GM21390 (cell line): ENCODE results near the gene PITPNM3.
"Not testable (repeated sequence)": the region's sequence is repeated elsewhere in the genome, so short reads cannot be mapped to it uniquely, and the experiment has no call there.

ENCODE experiments used
- ATAC-seq: cut with Tn5 transposase; IDR thresholded peaks from one replicate; pipeline ENCODE4 v1.9.1; 2021; ENCODE audit not compliant: unreplicated experiment

PITPNM3 gene

DNA sequence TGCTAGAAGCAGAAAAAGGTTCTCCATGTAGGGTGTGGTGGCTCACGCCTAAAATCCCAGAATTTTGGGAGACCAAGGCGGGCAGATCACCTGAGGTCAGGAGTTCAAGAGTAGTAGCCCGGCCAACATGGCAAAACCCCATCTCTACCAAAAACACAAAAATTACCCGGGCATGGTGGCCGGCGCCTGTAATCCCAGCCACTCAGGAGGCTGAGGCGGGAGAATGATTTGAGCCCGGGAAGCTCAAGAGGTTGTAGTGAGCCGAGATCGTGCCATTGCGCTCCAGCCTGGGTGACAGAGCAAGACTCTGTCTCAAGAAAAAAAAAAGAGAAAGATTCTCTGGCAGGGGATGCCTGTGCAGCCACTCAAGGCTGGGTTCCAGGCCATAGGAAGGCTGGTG lies 54.2 kb downstream of the PITPNM3 start:
- ATAC-seq = no peak

GRCh38 chr17:6501359-6501758 lies 55.0 kb downstream of the PITPNM3 start:
- ATAC-seq = no peak

GRCh38 chr17:6498901-6499540 lies 57.3 kb downstream of the PITPNM3 start:
- no peak for ATAC-seq

DNA sequence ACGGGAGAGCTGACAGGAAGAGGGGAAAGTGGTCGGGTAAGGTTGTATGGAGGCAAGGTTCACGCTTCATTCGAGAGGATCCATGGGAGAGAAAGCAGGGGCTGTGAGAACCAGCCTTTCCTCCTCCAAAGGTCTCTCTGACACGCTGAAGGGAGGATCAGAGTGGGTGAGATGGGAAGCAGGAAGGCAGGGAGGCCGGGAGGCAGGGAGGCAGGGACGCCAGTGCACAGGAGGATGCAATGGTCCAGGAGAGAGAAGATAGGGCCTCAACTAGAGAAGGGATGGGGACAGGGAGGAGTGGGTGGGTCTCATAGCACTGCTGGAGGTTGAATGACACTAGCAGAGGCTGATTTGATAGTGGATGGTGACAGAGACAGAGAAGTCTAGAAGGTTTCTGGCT lies 58.0 kb downstream of the PITPNM3 start:
- no peak for ATAC-seq

- ATAC-seq = no peak
These were observed 58.7 kb downstream of the PITPNM3 start for GRCh38 chr17:6497496-6498221.

GRCh38 chr17:6496640-6497441 lies 59.5 kb downstream of the PITPNM3 start:
- no peak for ATAC-seq

- ATAC-seq = no peak
These were observed 60.3 kb downstream of the PITPNM3 start for GRCh38 chr17:6496116-6496481.

GRCh38 chr17:6495450-6496115 lies 60.8 kb downstream of the PITPNM3 start:
- no peak for ATAC-seq

GRCh38 chr17:6494239-6494941 lies 62.0 kb downstream of the PITPNM3 start:
- ATAC-seq = no peak

DNA sequence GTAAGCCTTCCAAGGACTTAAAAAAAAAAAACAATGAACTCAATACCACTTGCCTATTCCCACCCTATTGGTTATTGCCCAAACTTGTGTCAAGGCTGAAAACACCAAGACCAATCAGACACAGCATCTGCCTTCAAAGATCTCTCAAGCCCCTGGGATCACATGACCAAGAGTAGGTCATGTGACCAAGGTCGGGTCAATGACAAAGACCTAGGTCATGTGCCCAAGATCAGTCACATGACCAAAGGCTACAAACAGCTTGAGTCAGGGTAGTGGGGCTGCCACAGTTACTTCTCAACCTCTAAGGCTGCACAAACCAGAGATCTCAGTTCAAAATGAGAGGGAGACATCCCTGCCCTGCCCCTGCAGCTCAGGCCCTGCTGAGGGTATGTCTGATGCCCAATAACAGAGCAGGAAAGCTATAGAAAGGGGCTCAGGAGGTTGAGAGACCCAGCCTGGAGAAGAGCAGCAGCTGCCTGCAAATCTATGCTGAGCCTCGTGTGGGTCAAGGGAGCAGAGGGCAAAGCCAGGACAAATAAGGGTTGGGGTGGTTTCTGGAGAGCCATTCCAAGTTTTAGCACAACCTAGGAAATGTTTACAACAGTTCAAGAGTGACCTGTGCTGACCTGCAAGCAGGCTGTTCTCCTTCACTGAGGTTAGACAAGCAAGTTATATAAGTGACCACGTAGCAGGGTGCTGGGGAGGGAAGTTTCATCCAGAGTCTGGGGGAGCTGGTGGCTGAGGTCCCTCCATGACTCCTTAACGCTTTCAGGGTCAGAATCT lies 63.3 kb downstream of the PITPNM3 start:
- ATAC-seq = no peak

DNA sequence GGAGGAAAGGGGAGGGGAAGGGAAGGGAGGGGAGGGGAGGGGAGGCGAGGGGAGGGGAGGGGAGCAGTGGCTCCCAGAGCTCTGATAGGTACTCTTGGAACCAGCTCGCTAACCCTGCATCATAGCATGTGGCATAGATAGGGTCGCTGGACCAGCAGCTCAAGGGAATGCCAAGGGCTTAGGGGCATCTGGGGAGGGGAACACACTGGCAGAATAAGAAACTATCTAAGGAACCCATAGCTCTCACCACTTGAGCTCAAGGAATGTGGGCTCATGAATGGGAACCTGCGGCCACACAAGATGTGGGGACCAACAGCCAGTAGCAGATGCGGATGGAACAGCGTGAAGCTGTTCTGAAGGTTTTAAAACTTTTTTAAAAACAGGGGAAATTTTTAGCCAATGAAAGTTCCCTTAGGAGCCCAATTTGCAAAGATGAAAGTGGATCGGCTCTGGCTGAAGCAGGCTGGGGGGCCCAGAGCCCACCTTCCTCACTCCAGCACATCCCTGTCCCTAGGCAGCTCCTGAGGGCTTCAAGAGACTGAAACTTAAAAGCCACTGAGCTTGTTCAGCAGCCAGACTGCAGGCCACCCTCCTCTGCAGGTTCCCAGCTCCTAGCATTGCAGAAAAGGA lies 65.2 kb downstream of the PITPNM3 start:
- no peak for ATAC-seq

- no peak for ATAC-seq
These were observed 67.3 kb downstream of the PITPNM3 start for GRCh38 chr17:6489016-6489550.

DNA sequence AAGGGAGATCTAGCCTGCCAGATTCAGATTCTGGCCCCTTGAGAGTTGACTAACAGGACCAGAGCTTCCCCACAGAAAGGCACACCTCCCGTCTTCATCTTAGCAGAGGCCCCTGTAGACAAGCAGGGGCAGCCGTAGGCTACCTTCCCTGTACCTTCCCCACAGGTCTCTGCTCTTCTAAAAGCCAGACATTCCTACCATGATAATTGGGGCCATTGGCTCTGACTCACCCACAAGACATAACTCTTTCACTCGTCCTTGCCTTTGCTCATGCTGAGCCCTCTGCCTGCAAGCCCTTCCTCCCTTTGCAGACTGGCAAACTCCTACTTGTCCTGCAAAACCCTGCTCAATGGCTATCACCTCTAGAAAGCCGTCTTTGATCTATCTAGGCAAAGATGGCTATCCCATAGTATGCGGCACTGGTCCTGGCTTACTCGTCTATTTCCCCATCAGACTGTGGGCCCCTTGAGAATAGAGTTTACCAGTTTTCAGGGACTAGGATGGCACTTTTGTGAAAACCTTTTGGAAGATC lies 68.3 kb downstream of the PITPNM3 start:
- no peak for ATAC-seq

DNA sequence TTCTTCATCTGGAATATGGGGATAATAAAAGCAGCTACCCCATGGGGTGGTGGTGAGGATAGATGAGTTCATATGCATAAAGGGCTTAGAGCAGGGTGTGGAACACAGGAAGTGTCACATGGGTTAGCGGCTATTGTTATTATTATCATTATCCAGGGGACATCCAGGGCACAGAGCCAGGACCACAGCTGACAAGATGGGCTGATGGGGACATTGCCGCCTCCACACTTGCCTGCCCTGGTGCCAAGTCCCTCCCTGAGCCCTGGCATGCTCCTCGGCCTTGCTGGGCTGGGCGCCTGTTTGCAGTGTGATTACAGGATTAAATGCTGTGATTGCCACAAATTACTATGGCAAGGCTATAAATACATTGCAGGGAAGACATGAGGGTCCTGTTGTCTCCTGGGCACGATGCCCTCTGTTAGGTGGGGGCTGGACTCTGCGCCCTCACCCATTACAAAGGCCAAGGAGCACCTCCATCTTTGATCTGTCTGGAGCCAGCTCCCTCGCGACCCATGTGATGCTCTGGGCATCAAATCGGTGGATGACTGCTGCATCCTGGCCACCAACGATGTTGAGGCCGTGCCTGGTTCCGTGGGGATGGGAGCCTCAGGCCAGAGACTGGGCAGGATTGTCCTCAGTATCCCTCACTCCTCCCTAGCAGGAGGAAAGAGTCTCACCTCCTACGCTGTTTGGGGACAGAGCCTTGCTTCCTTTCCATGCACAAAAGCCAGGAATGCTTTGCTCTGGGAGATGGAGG lies 68.9 kb downstream of the PITPNM3 start:
- no peak for ATAC-seq

DNA sequence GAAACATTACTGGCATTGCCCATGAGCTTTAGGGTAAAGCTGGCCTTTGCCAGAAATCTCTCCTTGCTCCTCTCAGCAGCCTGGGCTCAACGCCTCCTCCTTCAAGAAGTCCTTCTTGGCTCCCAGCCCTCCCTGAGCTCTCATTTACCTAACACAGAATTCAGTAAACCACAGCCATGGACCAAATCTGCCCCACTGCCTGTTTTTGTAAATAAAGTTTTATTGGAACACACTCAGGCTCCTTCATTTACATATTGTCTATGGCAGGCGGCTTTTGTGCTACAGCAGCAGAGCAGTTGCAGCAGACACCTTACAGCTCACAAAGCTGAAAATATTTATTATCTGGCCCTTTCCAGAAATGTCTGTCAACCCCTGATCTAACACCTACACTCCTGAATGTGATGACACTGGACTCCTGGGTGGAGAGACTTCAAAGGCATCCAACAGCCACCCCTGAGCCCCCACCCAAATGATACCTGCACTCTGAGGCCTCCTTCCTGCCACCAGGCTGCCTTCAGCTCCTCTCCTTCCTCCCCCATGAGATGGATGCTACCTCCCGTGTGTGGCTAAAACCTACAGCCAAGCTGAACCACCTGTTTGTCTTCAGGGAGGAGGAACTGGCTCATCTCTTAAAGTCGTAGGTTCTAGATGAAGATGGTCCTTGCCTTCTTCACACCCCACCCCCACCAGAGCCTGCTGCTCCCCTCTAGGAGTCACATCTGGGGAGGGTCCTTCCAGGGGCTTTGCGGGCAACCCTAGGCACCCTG lies 70.5 kb downstream of the PITPNM3 start:
- ATAC-seq = no peak

GRCh38 chr17:6483507-6483906 lies 72.8 kb downstream of the PITPNM3 start:
- no peak for ATAC-seq

GRCh38 chr17:6482796-6483195 lies 73.6 kb downstream of the PITPNM3 start:
- ATAC-seq = not testable (repeated sequence)

GRCh38 chr17:6482105-6482455 lies 74.3 kb downstream of the PITPNM3 start:
- no peak for ATAC-seq
